Measurements from ENCODE around the gene CEACAM19. TPM values are rescaled to one million over a fixed set of nuclear protein-coding genes. Genes with fewer than 3 reads are reported as not detected.
A peak's percentile ranks its signal among the peaks of the same experiment; 100 is the strongest.
"Not testable (repeated sequence)": the region's sequence is repeated elsewhere in the genome, so short reads cannot be mapped to it uniquely, and the experiment has no call there.

The CEACAM19 gene
- polyA plus RNA-seq, 4 donors, result 9.1 to 30.9 (median 20.1) TPM

GRCh38 chr19:44720945-44721344 is 49.7 kb downstream of the CEACAM19 start:
- DNase-seq (ENCODE audit: low read depth in 4 of 4, low spot score in 2 of 4), result no peak

- not testable (repeated sequence) for DNase-seq (ENCODE audit: low read depth in 4 of 4, low spot score in 2 of 4)
Observed at GRCh38 chr19:44721369-44721768, 50.1 kb downstream of the CEACAM19 start.

- DNase-seq (ENCODE audit: low read depth in 4 of 4, low spot score in 2 of 4), result no peak
Observed at GRCh38 chr19:44722131-44723121, 51.1 kb downstream of the CEACAM19 start.

GRCh38 chr19:44723299-44723951 is 52.1 kb downstream of the CEACAM19 start:
- DNase-seq (ENCODE audit: low read depth in 4 of 4, low spot score in 2 of 4), result no peak

- DNase-seq (ENCODE audit: low read depth in 4 of 4, low spot score in 2 of 4), result peak in 2 of 4 donors; percentile 65 to 68
Observed at GRCh38 chr19:44723952-44724319, 52.7 kb downstream of the CEACAM19 start.

- no peak for DNase-seq (ENCODE audit: low read depth in 4 of 4, low spot score in 2 of 4)
Observed at GRCh38 chr19:44725251-44725650, 54.0 kb downstream of the CEACAM19 start.

GRCh38 chr19:44725684-44726083 is 54.4 kb downstream of the CEACAM19 start:
- no peak for DNase-seq (ENCODE audit: low read depth in 4 of 4, low spot score in 2 of 4)

GRCh38 chr19:44726465-44726864 is 55.2 kb downstream of the CEACAM19 start:
- DNase-seq (ENCODE audit: low read depth in 4 of 4, low spot score in 2 of 4), result no peak

- no peak for DNase-seq (ENCODE audit: low read depth in 4 of 4, low spot score in 2 of 4)
Observed at GRCh38 chr19:44728178-44728577, 56.9 kb downstream of the CEACAM19 start.

- DNase-seq (ENCODE audit: low read depth in 4 of 4, low spot score in 2 of 4), result no peak
Observed at GRCh38 chr19:44729516-44730033, 58.3 kb downstream of the CEACAM19 start.

GRCh38 chr19:44731081-44731480 is 59.8 kb downstream of the CEACAM19 start:
- no peak for DNase-seq (ENCODE audit: low read depth in 4 of 4, low spot score in 2 of 4)

GRCh38 chr19:44731622-44732021 is 60.3 kb downstream of the CEACAM19 start:
- DNase-seq (ENCODE audit: low read depth in 4 of 4, low spot score in 2 of 4), result no peak

- no peak for DNase-seq (ENCODE audit: low read depth in 4 of 4, low spot score in 2 of 4)
Observed at GRCh38 chr19:44732235-44733014, 61.1 kb downstream of the CEACAM19 start.

Other genes with a start within 250 kb of the CEACAM19 start
- 10 to 100 TPM; 13.6 to 15.4 (median 14.4) TPM for gene ZNF229, start 223.0 kb upstream of the CEACAM19 start, polyA plus RNA-seq (ENCODE audit: insufficient read length in 4 of 4)
- 10 to 100 TPM; 14.3 to 17.1 (median 16.4) TPM for gene ZNF180, start 171.0 kb upstream of the CEACAM19 start, polyA plus RNA-seq (ENCODE audit: insufficient read length in 4 of 4)
- gene CEACAM20, start 141.8 kb upstream of the CEACAM19 start, polyA plus RNA-seq (ENCODE audit: insufficient read length in 4 of 4), result not detected
- 1 to 10 TPM in 3 of 4 donors, under 1 TPM in 1; 0.99 to 1.7 (median 1.4) TPM for gene IGSF23, start 57.9 kb upstream of the CEACAM19 start, polyA plus RNA-seq (ENCODE audit: insufficient read length in 4 of 4)
- gene PVR, start 27.6 kb upstream of the CEACAM19 start, polyA plus RNA-seq (ENCODE audit: insufficient read length in 4 of 4), result 10 to 100 TPM; 27.4 to 42.7 (median 33.1) TPM
- not detected for gene CEACAM16, start 27.7 kb downstream of the CEACAM19 start, polyA plus RNA-seq (ENCODE audit: insufficient read length in 4 of 4)
- gene BCL3, start 77.2 kb downstream of the CEACAM19 start, polyA plus RNA-seq (ENCODE audit: insufficient read length in 4 of 4), result 1 to 10 TPM; 5.3 to 10.0 (median 8.8) TPM
- 1 to 10 TPM; 5.0 to 7.8 (median 6.9) TPM for gene CBLC, start 106.4 kb downstream of the CEACAM19 start, polyA plus RNA-seq (ENCODE audit: insufficient read length in 4 of 4)
- gene BCAM, start 137.6 kb downstream of the CEACAM19 start, polyA plus RNA-seq (ENCODE audit: insufficient read length in 4 of 4), result 100 to 1,000 TPM; 409 to 745 (median 689) TPM
- gene NECTIN2, start 174.8 kb downstream of the CEACAM19 start, polyA plus RNA-seq (ENCODE audit: insufficient read length in 4 of 4), result 100 to 1,000 TPM; 150 to 188 (median 163) TPM
- 10 to 100 TPM; 40.5 to 59.2 (median 49.0) TPM for gene TOMM40, start 219.8 kb downstream of the CEACAM19 start, polyA plus RNA-seq (ENCODE audit: insufficient read length in 4 of 4)
- gene APOE, start 234.3 kb downstream of the CEACAM19 start, polyA plus RNA-seq (ENCODE audit: insufficient read length in 4 of 4), result 100 to 1,000 TPM; 315 to 432 (median 415) TPM
- gene APOC1, start 243.1 kb downstream of the CEACAM19 start, polyA plus RNA-seq (ENCODE audit: insufficient read length in 4 of 4), result 10 to 100 TPM in 2 of 4 donors, 1 to 10 TPM in 2; 8.7 to 26.2 (median 10.1) TPM

All from left renal cortex interstitium (tissue), 4 donors.